RWPE1 (cell line): ENCODE results near the gene MAGEC2.

Source experiments
- CTCF ChIA-PET: fragments of 350-600 bp; sonication (Branson Sonifier 250); formaldehyde crosslinking; extraction: SDS; loops from one replicate; lab custom pipeline; 2021; lab: Yijun Ruan, JAX
- POLR2A ChIA-PET: fragments of 400-600 bp; formaldehyde crosslinking; extraction: SDS; loops from one replicate; lab custom pipeline; 2020; ENCODE audit warnings: antibody characterized with exemption; ENCODE audit not compliant: low non-redundant PET; lab: Yijun Ruan, JAX
- DNase-seq: peaks from one replicate; pipeline ENCODE4 v3.0.0; 2012; ENCODE audit warnings: low spot score
- H3K27ac ChIP-seq: fragments of 450-650 bp; 2 replicates; pipeline ENCODE4 v1.5.1; 2017
- CTCF ChIP-seq: fragments of 450-650 bp; conservative IDR thresholded peaks from 2 replicates; pipeline ENCODE4 v1.5.1; 2017; ENCODE audit warnings: low read depth, mild to moderate bottlenecking

Gene MAGEC2

GRCh38 chrX:142156567-142156966 is 48.5 kb downstream of the MAGEC2 start:
- no peak for DNase-seq
- ChIA-PET CTCF (no interaction called here), POLR2A (no interaction called here)

More at GRCh38 chrX:142156567-142156966, 48.5 kb downstream of the MAGEC2 start:
- no peak overlapping the region for H3K27ac ChIP-seq
- no peak for TF ChIP-seq CTCF
